ENCODE results near the gene EXOG. TPM values are rescaled to one million over a fixed set of nuclear protein-coding genes. Genes with fewer than 3 reads are reported as not detected.

Gene EXOG
- total RNA-seq, 1 experiment from 2014 or later: 12.5 TPM

DNA sequence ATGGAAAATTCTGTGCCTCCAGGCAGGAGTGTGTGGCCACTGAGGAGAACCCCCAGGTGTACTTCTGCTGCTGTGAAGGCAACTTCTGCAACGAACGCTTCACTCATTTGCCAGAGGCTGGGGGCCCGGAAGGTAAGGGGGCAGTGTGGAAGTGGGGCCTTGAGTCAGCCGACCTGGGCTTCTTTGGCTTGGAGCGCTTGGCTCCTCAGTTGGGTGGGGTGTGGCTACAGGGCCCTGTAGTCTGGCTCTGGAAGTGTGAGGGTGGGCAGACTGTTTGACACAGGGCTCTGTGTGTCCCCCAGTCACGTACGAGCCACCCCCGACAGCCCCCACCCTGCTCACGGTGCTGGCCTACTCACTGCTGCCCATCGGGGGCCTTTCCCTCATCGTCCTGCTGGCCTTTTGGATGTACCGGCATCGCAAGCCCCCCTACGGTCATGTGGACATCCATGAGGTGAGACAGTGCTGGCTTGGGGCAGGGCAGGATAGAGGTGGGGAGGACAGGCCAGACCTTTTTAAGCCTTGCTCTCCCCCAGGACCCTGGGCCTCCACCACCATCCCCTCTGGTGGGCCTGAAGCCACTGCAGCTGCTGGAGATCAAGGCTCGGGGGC is 18.2 kb upstream of the EXOG start:
- no TSS peak for BruUV-seq (replicated peaks)
- Histone ChIP-seq H3K27ac (ENCODE audit: low read length) (no peak overlapping the region), H3K4me1 (ENCODE audit: control insufficient read depth, insufficient read depth, low read length) (no peaks in the 10 kb centered on the region), H3K4me3 (ENCODE audit: low read depth in 2 of 2, low read length in 2 of 2) (no peak overlapping the region), H3K27me3 (ENCODE audit: control insufficient read depth, insufficient read depth, low read length) (no peaks in the 10 kb centered on the region), H3K9me3 (ENCODE audit: control insufficient read depth, insufficient read depth, low read depth, low read length) (no peaks in the 10 kb centered on the region), H3K36me3 (ENCODE audit: control insufficient read depth, insufficient read depth, low read length) (no peaks in the 10 kb centered on the region)
- DNase-seq (ENCODE audit: low read depth, low spot score): no peak
- intact Hi-C loops (cut with micrococcal nuclease; ENCODE audit: unreplicated experiment) (no loop called here), in situ Hi-C loops (cut with HindIII; ENCODE audit: low pct_unique_long_range_greater_than_20kb, low sequenced_read_pairs) (no loop called here)
- no peak for ATAC-seq
- TF ChIP-seq, protein P1, sequence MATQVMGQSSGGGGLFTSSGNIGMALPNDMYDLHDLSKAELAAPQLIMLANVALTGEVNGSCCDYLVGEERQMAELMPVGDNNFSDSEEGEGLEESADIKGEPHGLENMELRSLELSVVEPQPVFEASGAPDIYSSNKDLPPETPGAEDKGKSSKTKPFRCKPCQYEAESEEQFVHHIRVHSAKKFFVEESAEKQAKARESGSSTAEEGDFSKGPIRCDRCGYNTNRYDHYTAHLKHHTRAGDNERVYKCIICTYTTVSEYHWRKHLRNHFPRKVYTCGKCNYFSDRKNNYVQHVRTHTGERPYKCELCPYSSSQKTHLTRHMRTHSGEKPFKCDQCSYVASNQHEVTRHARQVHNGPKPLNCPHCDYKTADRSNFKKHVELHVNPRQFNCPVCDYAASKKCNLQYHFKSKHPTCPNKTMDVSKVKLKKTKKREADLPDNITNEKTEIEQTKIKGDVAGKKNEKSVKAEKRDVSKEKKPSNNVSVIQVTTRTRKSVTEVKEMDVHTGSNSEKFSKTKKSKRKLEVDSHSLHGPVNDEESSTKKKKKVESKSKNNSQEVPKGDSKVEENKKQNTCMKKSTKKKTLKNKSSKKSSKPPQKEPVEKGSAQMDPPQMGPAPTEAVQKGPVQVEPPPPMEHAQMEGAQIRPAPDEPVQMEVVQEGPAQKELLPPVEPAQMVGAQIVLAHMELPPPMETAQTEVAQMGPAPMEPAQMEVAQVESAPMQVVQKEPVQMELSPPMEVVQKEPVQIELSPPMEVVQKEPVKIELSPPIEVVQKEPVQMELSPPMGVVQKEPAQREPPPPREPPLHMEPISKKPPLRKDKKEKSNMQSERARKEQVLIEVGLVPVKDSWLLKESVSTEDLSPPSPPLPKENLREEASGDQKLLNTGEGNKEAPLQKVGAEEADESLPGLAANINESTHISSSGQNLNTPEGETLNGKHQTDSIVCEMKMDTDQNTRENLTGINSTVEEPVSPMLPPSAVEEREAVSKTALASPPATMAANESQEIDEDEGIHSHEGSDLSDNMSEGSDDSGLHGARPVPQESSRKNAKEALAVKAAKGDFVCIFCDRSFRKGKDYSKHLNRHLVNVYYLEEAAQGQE (IDR thresholded peaks at IDR 0.05; ENCODE audit: insufficient read depth in 1 of 2, low read depth in 2 of 2, low read length in 1 of 2): no peak
- TF ChIP-seq SIN3A (IDR thresholded peaks at IDR 0.05; ENCODE audit: borderline replicate concordance, insufficient read depth, low read depth, low read length) (no peak), TCF7L2 (IDR thresholded peaks at IDR 0.05; ENCODE audit: low read depth, low read length) (no peak), CTCF (IDR thresholded peaks at IDR 0.05) (no peak), POLR2AphosphoS5 (IDR thresholded peaks at IDR 0.05; ENCODE audit: low read depth, low read length) (no peak)
- CTCF ChIA-PET: interaction anchor here (0.6 kb wide), 1 partner anchor 125 kb away, joined by 5 read pairs; no protein-coding TSS in a partner anchor
- POLR2A ChIA-PET: no interaction called here

GRCh38 chr3:38478901-38479300 is 17.2 kb upstream of the EXOG start:
- ATAC-seq: no peak
- Histone ChIP-seq H3K9me3 (ENCODE audit: control insufficient read depth, insufficient read depth, low read depth, low read length) (no peaks in the 10 kb centered on the region), H3K4me3 (ENCODE audit: low read depth in 2 of 2, low read length in 2 of 2) (no peak overlapping the region), H3K36me3 (ENCODE audit: control insufficient read depth, insufficient read depth, low read length) (no peaks in the 10 kb centered on the region), H3K4me1 (ENCODE audit: control insufficient read depth, insufficient read depth, low read length) (no peaks in the 10 kb centered on the region), H3K27ac (ENCODE audit: low read length) (no peak overlapping the region), H3K27me3 (ENCODE audit: control insufficient read depth, insufficient read depth, low read length) (no peaks in the 10 kb centered on the region)
- no peak for TF ChIP-seq TCF7L2 (IDR thresholded peaks at IDR 0.05; ENCODE audit: low read depth, low read length)
- TF ChIP-seq, protein P1 (IDR thresholded peaks at IDR 0.05; ENCODE audit: insufficient read depth in 1 of 2, low read depth in 2 of 2, low read length in 1 of 2): no peak
- no peak for TF ChIP-seq CTCF (IDR thresholded peaks at IDR 0.05)
- no peak for TF ChIP-seq SIN3A (IDR thresholded peaks at IDR 0.05; ENCODE audit: borderline replicate concordance, insufficient read depth, low read depth, low read length)
- no peak for TF ChIP-seq POLR2AphosphoS5 (IDR thresholded peaks at IDR 0.05; ENCODE audit: low read depth, low read length)
- ChIA-PET POLR2A (no interaction called here), CTCF (interaction anchor here (0.6 kb wide), 1 partner anchor 125 kb away, joined by 5 read pairs; no protein-coding TSS in a partner anchor)
- intact Hi-C loops (cut with micrococcal nuclease; ENCODE audit: unreplicated experiment): no loop called here
- in situ Hi-C loops (cut with HindIII; ENCODE audit: low pct_unique_long_range_greater_than_20kb, low sequenced_read_pairs): no loop called here
- no TSS peak for BruUV-seq (replicated peaks)
- no peak for DNase-seq (ENCODE audit: low read depth, low spot score)
